NB4 (cell line): ENCODE results near the gene MMP2.

Experiments
- MYC ChIP-seq: IDR thresholded peaks from 2 replicates; pipeline ENCODE4 v1.6.1; 2011; ENCODE audit warnings: low read depth, low read length
- POLR2A ChIP-seq: IDR thresholded peaks from 2 replicates; pipeline ENCODE4 v1.6.1; 2011; ENCODE audit warnings: mild to moderate bottlenecking; ENCODE audit not compliant: insufficient read length; ENCODE audit errors: extremely low read depth
- TF ChIP-seq, protein P1 (sequence below): IDR thresholded peaks from one replicate; pipeline ENCODE4 v1.5.1; 2012; ENCODE audit warnings: low read depth, low read length
- TF ChIP-seq, protein P2 (sequence below): IDR thresholded peaks from 2 replicates; pipeline ENCODE4 v1.6.1; 2011; ENCODE audit warnings: low read depth, low read length

DNA sequence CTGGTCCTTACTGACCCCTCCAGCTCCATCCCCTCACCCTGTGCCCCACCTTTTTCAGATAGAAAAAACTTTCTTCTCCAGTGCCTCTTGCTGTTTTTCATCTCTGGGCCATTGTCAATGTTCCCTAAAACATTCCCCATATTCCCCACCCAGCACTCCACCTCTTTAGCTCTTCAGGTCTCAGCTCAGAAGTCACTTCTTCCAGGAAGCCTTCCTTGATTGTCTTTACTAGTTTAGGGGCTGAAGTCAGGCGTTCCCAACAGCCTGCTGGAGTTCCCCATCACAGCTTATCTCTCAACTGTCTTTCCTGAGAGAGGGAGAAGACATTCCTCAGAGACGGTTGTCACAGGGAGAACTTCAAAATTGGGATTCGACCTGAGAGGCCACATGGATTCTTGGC is 1.3 kb upstream of the MMP2 start:
- TF ChIP-seq, protein P1, sequence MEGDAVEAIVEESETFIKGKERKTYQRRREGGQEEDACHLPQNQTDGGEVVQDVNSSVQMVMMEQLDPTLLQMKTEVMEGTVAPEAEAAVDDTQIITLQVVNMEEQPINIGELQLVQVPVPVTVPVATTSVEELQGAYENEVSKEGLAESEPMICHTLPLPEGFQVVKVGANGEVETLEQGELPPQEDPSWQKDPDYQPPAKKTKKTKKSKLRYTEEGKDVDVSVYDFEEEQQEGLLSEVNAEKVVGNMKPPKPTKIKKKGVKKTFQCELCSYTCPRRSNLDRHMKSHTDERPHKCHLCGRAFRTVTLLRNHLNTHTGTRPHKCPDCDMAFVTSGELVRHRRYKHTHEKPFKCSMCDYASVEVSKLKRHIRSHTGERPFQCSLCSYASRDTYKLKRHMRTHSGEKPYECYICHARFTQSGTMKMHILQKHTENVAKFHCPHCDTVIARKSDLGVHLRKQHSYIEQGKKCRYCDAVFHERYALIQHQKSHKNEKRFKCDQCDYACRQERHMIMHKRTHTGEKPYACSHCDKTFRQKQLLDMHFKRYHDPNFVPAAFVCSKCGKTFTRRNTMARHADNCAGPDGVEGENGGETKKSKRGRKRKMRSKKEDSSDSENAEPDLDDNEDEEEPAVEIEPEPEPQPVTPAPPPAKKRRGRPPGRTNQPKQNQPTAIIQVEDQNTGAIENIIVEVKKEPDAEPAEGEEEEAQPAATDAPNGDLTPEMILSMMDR: no peak
- TF ChIP-seq, protein P2, sequence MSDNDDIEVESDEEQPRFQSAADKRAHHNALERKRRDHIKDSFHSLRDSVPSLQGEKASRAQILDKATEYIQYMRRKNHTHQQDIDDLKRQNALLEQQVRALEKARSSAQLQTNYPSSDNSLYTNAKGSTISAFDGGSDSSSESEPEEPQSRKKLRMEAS: no peak
- TF ChIP-seq POLR2A (no peak), MYC (no peak)
